Stomach (tissue), 9 donors: ENCODE measurements around the gene HDAC11. TPM values are rescaled to one million over a fixed set of nuclear protein-coding genes. Genes with fewer than 3 reads are reported as not detected.
A peak's percentile ranks its signal among the peaks of the same experiment; 100 is the strongest.

Experiments used
- DNase-seq, 2 donors: peaks; one replicate each; pipeline versions ENCODE4 v3.0.0 to v3.0.0-alpha.2; 2013 to 2019
- H3K27ac ChIP-seq, 5 donors: fragments of 200-600 bp in 4 of 5; sonication (generic) in 4 of 5; one replicate each; pipeline ENCODE4 v1.5.1; 2013 to 2019; ENCODE audit warnings: mild to moderate bottlenecking in 1 of 5, moderate library complexity in 1 of 5
- H3K27me3 ChIP-seq, 3 donors: fragments of 200-600 bp; sonication (generic); one replicate each; pipeline ENCODE4 v1.5.1; 2017 to 2019; ENCODE audit warnings: mixed run types in 1 of 3
- H3K36me3 ChIP-seq, 4 donors: fragments of 200-600 bp; sonication (generic); 1 replicate in 3 of 4; 2 replicates in 1 of 4; pipeline ENCODE4 v1.5.1; 2016 to 2019
- H3K4me1 ChIP-seq, 4 donors: fragments of 200-600 bp; sonication (generic); one replicate each; pipeline ENCODE4 v1.5.1; 2016 to 2019
- H3K4me3 ChIP-seq, 4 donors: fragments of 200-600 bp; sonication (generic) in 3 of 4; one replicate each; pipeline ENCODE4 v1.5.1; 2016 to 2019; ENCODE audit warnings: mild to moderate bottlenecking in 1 of 4
- H3K9me3 ChIP-seq, 4 donors: fragments of 200-600 bp; sonication (generic); one replicate each; pipeline ENCODE4 v1.5.1; 2016 to 2019
- CTCF ChIP-seq, 7 experiments: fragments of 450-650 bp in 4 of 7; fragments of 200-600 bp in 3 of 7; sonication (generic) in 3 of 7; IDR thresholded peaks; one replicate each; pipeline ENCODE4 v1.5.1; 2016 to 2019; ENCODE audit warnings: antibody characterized with exemption in 7 of 7, control low read depth in 2 of 7, mild to moderate bottlenecking in 1 of 7
- EP300 ChIP-seq: sonication (generic); formaldehyde crosslinking; IDR thresholded peaks from one replicate; pipeline ENCODE4 v1.6.1; 2017; ENCODE audit warnings: antibody characterized with exemption
- POLR2A ChIP-seq, 4 donors: fragments of 450-650 bp; IDR thresholded peaks; one replicate each; pipeline ENCODE4 v1.6.1; 2016; ENCODE audit warnings: antibody characterized with exemption in 4 of 4, control low read depth in 2 of 4, mild to moderate bottlenecking in 1 of 4, moderate library complexity in 1 of 4
- POLR2AphosphoS5 ChIP-seq, 3 donors: sonication (generic); formaldehyde crosslinking; IDR thresholded peaks; one replicate each; pipeline ENCODE4 v1.6.1; 2016; ENCODE audit warnings: antibody characterized with exemption in 3 of 3
- WGBS, 5 donors: extraction: QIAGEN DNeasy Blood & Tissue Kit in 3 of 5; methylation state at CpG; one replicate each; pipeline versions ENCODE4 v1.1.5 to v1.1.7; 2013 to 2018; 5-methylcytosine and 5-hydroxymethylcytosine counted together
- intact Hi-C: fragments of 100-400 bp; cut with DNase I; formaldehyde crosslinking; loops from one replicate; pipeline ENCODE4 v1.15.1; 2023; ENCODE audit warnings: low total_unique reads
- polyA plus RNA-seq, 3 donors: library from polyadenylated mRNA; stranded (reverse); fragments of 200-250 nt; gene quantifications; one replicate each; pipeline ENCODE4 v1.2.3, GENCODE V29; 2013
- total RNA-seq, 5 donors: library from RNA; depleted of rRNA; stranded (reverse); fragments of >200 nt; gene quantifications; one replicate each; pipeline versions ENCODE4 v1.1.0 to v1.2.3, GENCODE V29; 2014 to 2016
- donor health status: healthy with polysubstance abuse.
- donor health status: Bipolar disorder and iron deficiency.
- donor health status: healthy.

HDAC11 gene
- total and polyA plus RNA-seq, 8 donors: 4.9 to 16.6 (median 15.4) TPM; not detected in 1

DNA sequence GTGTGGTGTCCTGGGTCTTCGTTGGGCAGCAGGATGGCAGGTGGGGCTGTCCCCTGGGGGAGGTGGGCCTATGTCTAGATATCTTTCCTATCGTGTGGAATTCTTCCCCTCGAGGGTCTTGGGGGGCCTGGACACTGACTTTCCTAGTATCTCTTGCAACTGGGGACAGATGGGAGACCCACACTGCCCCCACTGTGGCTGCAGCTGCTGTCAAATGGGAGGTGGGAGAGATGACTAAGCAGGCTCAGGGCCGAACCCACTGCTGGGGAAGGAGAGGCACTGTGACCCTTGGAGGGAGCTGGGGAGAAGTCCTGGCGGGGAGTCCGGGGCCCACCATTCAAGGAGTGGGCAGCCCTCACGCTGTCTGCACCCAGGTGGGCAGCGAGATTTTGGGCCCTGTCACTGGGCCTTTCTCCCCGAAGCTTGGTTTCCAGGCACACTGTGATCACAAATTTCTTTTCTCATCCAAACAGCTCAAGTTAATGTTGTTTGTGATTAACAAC lies 65.9 kb downstream of the HDAC11 start:
- 72 to 84% (median 75%) methylated on average over 9 of the region's 9 CpGs for WGBS, 5 donors

GRCh38 chr3:13546667-13547171 lies 66.6 kb downstream of the HDAC11 start:
- H3K9me3 ChIP-seq: peaks cover 0 to 6% (median 0%) of the 10 kb centered on the region in 4 donors
- no peaks in the 10 kb centered on the region for H3K36me3 ChIP-seq
- DNase-seq: peak in 1 of 2 donors; percentile 64
- peaks cover 0 to 48% (median 20%) of the 10 kb centered on the region in 3 donors for H3K27me3 ChIP-seq
- H3K4me3 ChIP-seq: no peak overlapping the region
- 52 to 68% (median 59%) methylated on average over 6 to 9 of the region's 9 CpGs for WGBS, 5 donors
- TF ChIP-seq POLR2A (IDR thresholded peaks at IDR 0.05) (no peak), EP300 (no peak), CTCF (IDR thresholded peaks at IDR 0.05) (no peak), POLR2AphosphoS5 (IDR thresholded peaks at IDR 0.05) (no peak)
- intact Hi-C loops: no loop called here
- peak overlapping the region in 2 of 5 donors; percentile 48 to 62 for H3K27ac ChIP-seq
- peaks cover 4 to 22% (median 15%) of the 10 kb centered on the region in 4 donors for H3K4me1 ChIP-seq

More for the DNA sequence above, 65.9 kb downstream of the HDAC11 start:
- Histone ChIP-seq H3K36me3 (no peaks in the 10 kb centered on the region), H3K4me1 (peaks cover 4 to 22% (median 15%) of the 10 kb centered on the region in 4 donors), H3K27me3 (peaks cover 0 to 46% (median 20%) of the 10 kb centered on the region in 3 donors), H3K4me3 (no peak overlapping the region), H3K9me3 (peaks cover 0 to 6% (median 0%) of the 10 kb centered on the region in 4 donors), H3K27ac (peak overlapping the region in 2 of 5 donors; percentile 48 to 62)
- intact Hi-C loops: no loop called here
- TF ChIP-seq POLR2A (IDR thresholded peaks at IDR 0.05) (no peak), POLR2AphosphoS5 (IDR thresholded peaks at IDR 0.05) (no peak), EP300 (no peak), CTCF (IDR thresholded peaks at IDR 0.05) (no peak)
- DNase-seq: no peak

DNA sequence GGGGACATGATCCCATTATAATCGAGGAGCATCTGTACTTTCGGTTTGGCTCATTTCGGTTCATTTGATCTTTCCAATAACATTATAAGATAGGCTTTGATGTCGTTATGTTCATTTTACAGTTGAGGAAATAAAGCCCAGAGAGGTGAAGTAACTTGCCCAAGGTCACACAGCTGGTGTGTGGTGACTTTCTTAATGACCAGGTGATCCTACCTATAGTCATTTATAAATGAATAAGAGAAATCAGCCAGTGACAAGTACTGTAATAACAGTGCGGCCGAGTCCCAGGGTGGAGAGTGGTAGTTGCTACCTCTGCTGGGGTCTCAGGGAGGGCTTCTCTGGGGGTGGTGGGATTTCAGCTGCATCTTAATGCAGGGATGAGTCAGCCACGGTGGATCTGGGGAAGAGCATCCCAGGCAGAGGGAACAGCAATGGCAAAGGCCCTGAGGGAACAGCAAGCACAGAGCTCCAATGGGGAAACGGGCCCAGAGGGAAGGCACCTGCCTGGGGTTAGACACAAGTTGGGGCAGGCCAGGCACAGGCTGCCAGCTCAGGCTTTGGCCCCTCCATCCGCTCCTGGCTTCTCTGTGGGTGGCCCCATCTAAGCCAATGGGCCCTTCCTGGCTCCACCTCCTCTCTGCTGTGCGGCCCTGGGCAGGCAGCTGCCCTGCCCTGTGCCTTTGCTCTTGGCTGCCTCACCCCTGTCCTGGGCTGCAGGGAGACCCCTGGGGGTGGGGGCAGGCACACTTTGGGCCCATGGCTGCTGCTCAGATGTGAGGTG lies 67.7 kb downstream of the HDAC11 start:
- Histone ChIP-seq H3K27ac (peak overlapping the region in 2 of 5 donors; percentile 16 to 71), H3K4me1 (peaks cover 4 to 22% (median 15%) of the 10 kb centered on the region in 4 donors), H3K4me3 (no peak overlapping the region), H3K9me3 (no peaks in the 10 kb centered on the region), H3K36me3 (no peaks in the 10 kb centered on the region), H3K27me3 (peaks cover 0 to 56% (median 20%) of the 10 kb centered on the region in 3 donors)
- 83 to 86% (median 84%) methylated on average over 9 to 10 of the region's 10 CpGs for WGBS, 5 donors
- no peak for DNase-seq
- intact Hi-C loops: no loop called here
- no peak for TF ChIP-seq EP300
- no peak for TF ChIP-seq POLR2AphosphoS5 (IDR thresholded peaks at IDR 0.05)
- TF ChIP-seq POLR2A (IDR thresholded peaks at IDR 0.05): no peak
- TF ChIP-seq CTCF (IDR thresholded peaks at IDR 0.05): no peak

GRCh38 chr3:13548696-13549622 lies 68.9 kb downstream of the HDAC11 start, which contains the start of gene FBLN2:
Gene FBLN2, plus strand, starts transcription at chr3:13549125. Its CDS starts 21,231 bp downstream, at chr3:13570356.
- Histone ChIP-seq H3K9me3 (no peaks in the 10 kb centered on the region), H3K27ac (peak within 1 kb of the TSS in 4 of 5 donors; percentile 26 to 71 (median 52)), H3K36me3 (no peaks in the 10 kb centered on the region), H3K27me3 (peaks cover 0 to 67% (median 20%) of the 10 kb centered on the region in 3 donors), H3K4me1 (peaks cover 4 to 31% (median 18%) of the 10 kb centered on the region in 4 donors), H3K4me3 (peak within 1 kb of the TSS; percentile 41 to 46 (median 42))
- 5 to 7% (median 6%) methylated on average over 38 to 107 of the region's 107 CpGs for WGBS, 5 donors
- DNase-seq: peak; percentile 33 to 84
- no peak for TF ChIP-seq EP300
- no peak for TF ChIP-seq POLR2AphosphoS5 (IDR thresholded peaks at IDR 0.05)
- no peak for TF ChIP-seq CTCF (IDR thresholded peaks at IDR 0.05)
- TF ChIP-seq POLR2A (IDR thresholded peaks at IDR 0.05): no peak
- intact Hi-C loops: no loop called here
